GM23338 (cell line): ENCODE data around the gene PACS2. TPM values are rescaled to one million over a fixed set of nuclear protein-coding genes. Genes with fewer than 3 reads are reported as not detected.
A peak's percentile ranks its signal among the peaks of the same experiment; 100 is the strongest.

Experiments used
- ATAC-seq: fragments of 200-7000 bp; cut with Tn5 transposase; 3 replicates; pipeline ENCODE4 v1.9.1; 2020
- DNase-seq: peaks from one replicate; pipeline ENCODE4 v3.0.0-alpha.2; 2015; ENCODE audit warnings: low spot score
- H2AFZ ChIP-seq: fragments of 200-600 bp; sonication (generic); 2 replicates; pipeline ENCODE4 v1.8.0; 2016; ENCODE audit warnings: antibody characterized with exemption, mild to moderate bottlenecking, moderate library complexity
- H3F3A ChIP-seq: fragments of 200-600 bp; sonication (generic); replicated peaks from 2 replicates; pipeline ENCODE4 v1.8.0; 2017; ENCODE audit warnings: antibody characterized with exemption, mixed run types, low read depth
- H3K27ac ChIP-seq: fragments of 200-600 bp; sonication (generic); 2 replicates; pipeline ENCODE4 v1.6.1; 2016; ENCODE audit warnings: low read depth
- H3K27me3 ChIP-seq: fragments of 200-600 bp; sonication (generic); 2 replicates; pipeline ENCODE4 v1.8.0; 2016; ENCODE audit warnings: mild to moderate bottlenecking, mixed run types, moderate library complexity; ENCODE audit not compliant: insufficient read depth
- H3K36me3 ChIP-seq: fragments of 200-600 bp; sonication (generic); 2 replicates; pipeline ENCODE4 v1.8.0; 2016; ENCODE audit warnings: mild to moderate bottlenecking; ENCODE audit not compliant: insufficient read depth
- H3K4me1 ChIP-seq: fragments of 200-600 bp; sonication (generic); 2 replicates; pipeline ENCODE4 v1.8.0; 2016; ENCODE audit warnings: mild to moderate bottlenecking, moderate library complexity; ENCODE audit not compliant: insufficient read depth
- H3K4me2 ChIP-seq: fragments of 200-600 bp; sonication (generic); 2 replicates; pipeline ENCODE4 v1.7.1; 2017; ENCODE audit warnings: mixed run types
- H3K4me3 ChIP-seq: fragments of 200-600 bp; sonication (generic); 2 replicates; pipeline ENCODE4 v1.6.1; 2016; ENCODE audit warnings: mixed run types
- H3K79me2 ChIP-seq: fragments of 200-600 bp; sonication (generic); replicated peaks from 2 replicates; pipeline ENCODE4 v1.8.0; 2017; ENCODE audit warnings: mild to moderate bottlenecking; ENCODE audit not compliant: insufficient read depth
- H3K9me2 ChIP-seq: fragments of 200-600 bp; sonication (generic); 2 replicates; pipeline ENCODE4 v1.8.0; 2017; ENCODE audit not compliant: insufficient read depth
- H4K20me1 ChIP-seq: fragments of 200-600 bp; sonication (generic); replicated peaks from 2 replicates; pipeline ENCODE4 v1.8.0; 2017; ENCODE audit warnings: mild to moderate bottlenecking; ENCODE audit not compliant: insufficient read depth
- H3K27ac Mint-ChIP-seq: 2 replicates; pipeline ENCODE4 v1.8.0; 2020; ENCODE audit warnings: inconsistent platforms, mild to moderate bottlenecking, moderate library complexity, mixed read lengths
- H3K27me3 Mint-ChIP-seq: 3 replicates; pipeline ENCODE4 v1.8.0; 2022; ENCODE audit warnings: low read depth, mild to moderate bottlenecking, moderate library complexity, mixed read lengths, inconsistent platforms; ENCODE audit not compliant: insufficient read depth, poor library complexity
- H3K36me3 Mint-ChIP-seq: 3 replicates; pipeline ENCODE4 v1.8.0; 2021; ENCODE audit warnings: low read depth, mild to moderate bottlenecking, inconsistent platforms, moderate library complexity, mixed read lengths
- H3K4me1 Mint-ChIP-seq: 3 replicates; pipeline ENCODE4 v1.8.0; 2020; ENCODE audit warnings: mild to moderate bottlenecking, inconsistent platforms, mixed read lengths
- H3K4me3 Mint-ChIP-seq: 3 replicates; pipeline ENCODE4 v1.8.0; 2021; ENCODE audit warnings: moderate library complexity, mild to moderate bottlenecking, inconsistent platforms, mixed read lengths
- H3K9me3 Mint-ChIP-seq: 3 replicates; pipeline ENCODE4 v1.8.0; 2020; ENCODE audit warnings: moderate library complexity, mild to moderate bottlenecking, inconsistent platforms, mixed read lengths
- ETS1 ChIP-seq: IDR thresholded peaks from 2 replicates; pipeline ENCODE4 v1.6.1; 2016; ENCODE audit warnings: antibody characterized with exemption
- EZH2phosphoT487 ChIP-seq: fragments of 200-600 bp; sonication (generic); IDR thresholded peaks from one replicate; pipeline ENCODE4 v1.8.1; 2018; ENCODE audit warnings: antibody characterized with exemption; ENCODE audit not compliant: unreplicated experiment
- NANOG ChIP-seq: IDR thresholded peaks from 2 replicates; pipeline ENCODE4 v1.6.1; 2016; ENCODE audit warnings: antibody characterized with exemption, borderline replicate concordance
- POLR2AphosphoS5 ChIP-seq: IDR thresholded peaks from 2 replicates; pipeline ENCODE4 v1.6.1; 2016; ENCODE audit warnings: antibody characterized with exemption, low read depth
- REST ChIP-seq: IDR thresholded peaks from one replicate; pipeline ENCODE4 v1.6.1; 2018; ENCODE audit warnings: antibody characterized with exemption; ENCODE audit not compliant: unreplicated experiment
- STAT1 ChIP-seq: IDR thresholded peaks from one replicate; pipeline ENCODE4 v1.6.1; 2016; ENCODE audit warnings: antibody characterized with exemption; ENCODE audit not compliant: unreplicated experiment
- ZNF114 ChIP-seq: fragments of 250-450 bp; sonication (Bioruptor Pico); IDR thresholded peaks from 2 replicates; pipeline ENCODE4 v1.5.0; 2020; ENCODE audit warnings: mild to moderate bottlenecking, moderate library complexity
- polyA plus RNA-seq: library from polyadenylated mRNA; unstranded; fragments of >200 nt; fragmentation: Nextera tagmentation; extraction: Ambion mirVana; gene quantifications from 2 replicates; pipeline ENCODE4 v1.2.1, GENCODE V29; 2016
- total RNA-seq: library from RNA; depleted of rRNA; stranded (reverse); fragments of >200 nt; shearing (Covaris generic); gene quantifications from 2 replicates; pipeline ENCODE4 v1.2.3, GENCODE V29; 2014

Gene PACS2
- total and polyA plus RNA-seq, 2 experiments from 2014 or later, result 22.5 to 79.0 TPM

GRCh38 chr14:105418269-105419194 lies 104.0 kb downstream of the PACS2 start:
- Mint-ChIP-seq H3K4me1 (peaks cover 19% of the 10 kb centered on the region), H3K27me3 (peaks cover 36% of the 10 kb centered on the region), H3K9me3 (0 out of 3 replicates have a peak, but pooled peaks cover 2% of the 10 kb centered on the region), H3K4me3 (peak overlapping the region; percentile 73), H3K27ac (no peak overlapping the region), H3K36me3 (peaks cover 12% of the 10 kb centered on the region; the same call in 2 of the 3 replicates)
- peaks cover 12% of the 10 kb centered on the region for H4K20me1 ChIP-seq
- peak overlapping the region; percentile 78 for H2AFZ ChIP-seq
- peak overlapping the region; percentile 92 for H3K4me2 ChIP-seq
- H3F3A ChIP-seq, result peaks cover 10% of the 10 kb centered on the region; the same call in 1 of the 2 replicates
- ATAC-seq, result no peak
- H3K9me2 ChIP-seq, result no peaks in the 10 kb centered on the region
- peaks cover 22% of the 10 kb centered on the region for H3K4me1 ChIP-seq
- no peak for TF ChIP-seq ZNF114 (CRISPR knock-in tag)
- no peak for TF ChIP-seq STAT1
- TF ChIP-seq REST, result no peak
- no peak for TF ChIP-seq ETS1
- no peak for TF ChIP-seq POLR2AphosphoS5
- TF ChIP-seq NANOG, result no peak
- TF ChIP-seq EZH2phosphoT487, result no peak
- H3K27ac ChIP-seq, result no peak overlapping the region
- peaks cover 12% of the 10 kb centered on the region for H3K27me3 ChIP-seq
- H3K79me2 ChIP-seq, result peaks cover 38% of the 10 kb centered on the region
- peak overlapping the region; percentile 82 for H3K4me3 ChIP-seq
- DNase-seq, result no peak
- no peaks in the 10 kb centered on the region for H3K36me3 ChIP-seq
